ENCODE results near the gene ATP2B3.

Gene ATP2B3

DNA sequence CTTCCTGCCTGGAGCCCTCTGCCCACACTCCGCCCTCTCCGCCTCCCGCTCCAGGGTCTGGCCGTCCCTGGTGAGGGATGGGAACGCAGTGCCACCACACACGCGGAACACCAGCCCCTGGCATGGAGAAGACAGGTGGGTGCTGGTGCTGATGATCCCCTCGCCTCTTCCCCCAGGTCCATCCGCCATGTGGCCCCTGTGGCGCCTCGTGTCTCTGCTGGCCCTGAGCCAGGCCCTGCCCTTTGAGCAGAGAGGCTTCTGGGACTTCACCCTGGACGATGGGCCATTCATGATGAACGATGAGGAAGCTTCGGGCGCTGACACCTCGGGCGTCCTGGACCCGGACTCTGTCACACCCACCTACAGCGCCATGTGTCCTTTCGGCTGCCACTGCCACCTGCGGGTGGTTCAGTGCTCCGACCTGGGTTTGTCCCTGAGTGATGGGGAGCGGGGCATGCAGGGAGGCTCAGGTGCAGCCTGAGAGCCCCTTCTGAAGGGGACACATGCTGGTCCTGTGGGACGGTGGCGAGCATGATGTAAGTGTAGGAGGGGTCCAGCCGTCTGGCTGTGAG is 12.9 kb upstream of the ATP2B3 start:
- no peak for DNase-seq (ENCODE audit: insufficient read length, low spot score)
- TF ChIP-seq SPI1 (IDR thresholded peaks at IDR 0.05; ENCODE audit: low read depth, low read length): no peak
- TF ChIP-seq POLR2A (IDR thresholded peaks at IDR 0.05; ENCODE audit: low read depth, low read length): no peak
- no peak for TF ChIP-seq TAF1 (IDR thresholded peaks at IDR 0.05; ENCODE audit: low read depth, low read length)
- no peak for TF ChIP-seq PAX5 (IDR thresholded peaks at IDR 0.05; ENCODE audit: insufficient read depth, low read length, severe bottlenecking)
- no peak for TF ChIP-seq POU2F2 (IDR thresholded peaks at IDR 0.05; ENCODE audit: low read depth, low read length)
- TF ChIP-seq POLR2AphosphoS5 (IDR thresholded peaks at IDR 0.05; ENCODE audit: low read depth, low read length): no peak
- FAIRE-seq: no peak

DNA sequence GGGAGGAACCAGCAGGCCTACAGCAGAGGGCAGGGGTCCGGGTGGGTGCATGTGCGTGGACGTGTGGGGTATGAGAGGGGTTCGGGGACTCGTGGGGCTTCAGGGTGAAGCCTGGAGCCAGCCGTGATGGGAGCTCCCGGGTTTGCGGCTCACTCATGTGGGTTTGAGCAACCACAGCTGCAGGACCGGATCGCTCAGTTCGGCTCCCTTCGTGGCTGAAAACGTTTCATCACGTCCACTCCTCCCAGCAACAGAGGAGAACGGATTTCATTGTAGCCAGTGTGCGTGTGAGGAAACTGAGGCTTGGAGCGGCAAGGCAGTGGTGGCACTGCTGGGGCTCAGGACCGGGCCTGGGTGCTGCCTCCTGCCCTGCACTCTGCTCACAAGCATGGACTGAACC is 12.1 kb upstream of the ATP2B3 start:
- FAIRE-seq: no peak
- no peak for DNase-seq (ENCODE audit: insufficient read length, low spot score)
- no peak for TF ChIP-seq PAX5 (IDR thresholded peaks at IDR 0.05; ENCODE audit: insufficient read depth, low read length, severe bottlenecking)
- TF ChIP-seq POLR2AphosphoS5 (IDR thresholded peaks at IDR 0.05; ENCODE audit: low read depth, low read length): no peak
- no peak for TF ChIP-seq POU2F2 (IDR thresholded peaks at IDR 0.05; ENCODE audit: low read depth, low read length)
- TF ChIP-seq SPI1 (IDR thresholded peaks at IDR 0.05; ENCODE audit: low read depth, low read length): no peak
- no peak for TF ChIP-seq TAF1 (IDR thresholded peaks at IDR 0.05; ENCODE audit: low read depth, low read length)
- no peak for TF ChIP-seq POLR2A (IDR thresholded peaks at IDR 0.05; ENCODE audit: low read depth, low read length)

DNA sequence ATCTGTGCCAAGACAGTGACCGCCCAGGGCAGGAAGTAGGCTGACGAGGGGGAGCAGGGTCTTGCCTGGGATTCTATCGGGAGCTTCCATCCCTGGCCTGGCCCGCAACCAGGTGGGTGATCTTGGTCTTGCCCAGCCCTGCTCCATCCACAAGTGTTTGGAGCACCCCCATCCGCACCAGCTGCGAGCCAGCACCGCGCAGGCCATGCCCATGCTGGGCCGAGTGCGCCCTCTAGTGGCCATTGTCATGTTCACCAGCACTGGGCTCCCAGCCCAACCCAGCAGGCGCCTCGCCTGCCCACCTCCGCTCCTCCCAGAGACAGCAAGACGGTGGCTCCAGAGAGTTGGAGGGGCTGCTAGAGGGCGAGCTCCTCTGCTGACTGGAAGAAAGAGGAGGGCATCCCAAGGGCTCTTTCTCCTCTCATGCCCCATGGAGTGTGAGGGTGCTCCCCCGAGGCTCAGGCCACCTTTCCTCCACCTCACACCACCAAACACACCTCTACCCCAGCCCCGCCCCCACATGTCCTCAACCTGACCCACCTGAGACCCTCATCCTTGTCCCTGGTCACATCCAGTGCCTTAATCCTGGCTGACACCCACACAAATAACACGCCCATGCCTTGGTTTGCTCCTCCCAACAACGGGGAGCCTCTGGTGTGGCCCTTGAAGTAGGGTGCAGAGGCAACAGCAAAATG is 9.8 kb upstream of the ATP2B3 start:
- DNase-seq (ENCODE audit: insufficient read length, low spot score): peak; percentile 95
- FAIRE-seq: peak; percentile 100
- TF ChIP-seq PAX5 (IDR thresholded peaks at IDR 0.05; ENCODE audit: insufficient read depth, low read length, severe bottlenecking) (no peak), POLR2A (IDR thresholded peaks at IDR 0.05; ENCODE audit: low read depth, low read length) (no peak), TAF1 (IDR thresholded peaks at IDR 0.05; ENCODE audit: low read depth, low read length) (no peak), POLR2AphosphoS5 (IDR thresholded peaks at IDR 0.05; ENCODE audit: low read depth, low read length) (no peak), SPI1 (IDR thresholded peaks at IDR 0.05; ENCODE audit: low read depth, low read length) (no peak), POU2F2 (IDR thresholded peaks at IDR 0.05; ENCODE audit: low read depth, low read length) (no peak)

DNA sequence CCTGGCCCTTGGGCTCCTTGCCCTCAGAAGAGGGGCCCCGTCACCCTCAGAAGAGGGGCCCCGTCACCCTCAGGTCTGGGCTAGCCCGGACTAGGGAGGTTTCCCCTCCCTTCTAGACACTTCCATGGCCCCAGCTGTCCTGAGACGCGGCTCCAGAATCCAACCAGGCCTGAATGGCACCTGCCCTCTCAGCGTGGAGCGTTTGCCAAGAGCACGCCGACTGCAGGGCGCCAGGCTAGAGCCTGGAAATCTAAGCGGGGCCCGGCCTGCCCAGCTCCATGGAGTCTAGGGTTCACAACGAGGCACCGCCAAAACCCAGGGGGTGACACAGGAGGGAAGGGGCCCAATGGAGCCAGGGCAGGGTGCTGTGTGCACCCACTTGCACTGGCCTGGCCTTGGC is 7.8 kb upstream of the ATP2B3 start:
- FAIRE-seq (no peak), DNase-seq (ENCODE audit: insufficient read length, low spot score) (no peak)
- TF ChIP-seq PAX5 (IDR thresholded peaks at IDR 0.05; ENCODE audit: insufficient read depth, low read length, severe bottlenecking) (no peak), POLR2A (IDR thresholded peaks at IDR 0.05; ENCODE audit: low read depth, low read length) (no peak), POU2F2 (IDR thresholded peaks at IDR 0.05; ENCODE audit: low read depth, low read length) (no peak), SPI1 (IDR thresholded peaks at IDR 0.05; ENCODE audit: low read depth, low read length) (no peak), TAF1 (IDR thresholded peaks at IDR 0.05; ENCODE audit: low read depth, low read length) (no peak)

DNA sequence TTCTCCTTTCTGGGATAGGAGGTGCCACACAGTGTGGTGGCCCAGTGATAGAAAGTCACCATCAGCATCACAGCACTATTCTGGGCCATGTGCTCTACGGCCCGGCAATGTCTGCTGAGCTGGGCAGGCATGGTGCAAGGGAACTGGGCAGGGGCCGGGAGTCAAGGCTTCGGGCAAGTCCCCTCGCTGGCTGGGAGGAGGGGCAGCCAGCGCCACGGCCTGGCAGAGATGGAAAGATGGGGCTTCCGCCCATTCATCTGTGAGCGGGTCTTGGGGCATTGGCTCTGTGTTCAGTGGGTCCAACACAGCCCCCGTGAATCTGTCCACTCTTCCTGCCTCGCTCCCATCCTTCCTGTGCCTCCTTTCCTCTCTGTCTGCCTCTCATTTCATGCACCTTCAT is 7.1 kb upstream of the ATP2B3 start:
- TF ChIP-seq TAF1 (IDR thresholded peaks at IDR 0.05; ENCODE audit: low read depth, low read length) (no peak), POU2F2 (IDR thresholded peaks at IDR 0.05; ENCODE audit: low read depth, low read length) (no peak), SPI1 (IDR thresholded peaks at IDR 0.05; ENCODE audit: low read depth, low read length) (no peak), POLR2AphosphoS5 (IDR thresholded peaks at IDR 0.05; ENCODE audit: low read depth, low read length) (no peak), POLR2A (IDR thresholded peaks at IDR 0.05; ENCODE audit: low read depth, low read length) (no peak), PAX5 (IDR thresholded peaks at IDR 0.05; ENCODE audit: insufficient read depth, low read length, severe bottlenecking) (no peak)
- FAIRE-seq: no peak
- DNase-seq (ENCODE audit: insufficient read length, low spot score): no peak

DNA sequence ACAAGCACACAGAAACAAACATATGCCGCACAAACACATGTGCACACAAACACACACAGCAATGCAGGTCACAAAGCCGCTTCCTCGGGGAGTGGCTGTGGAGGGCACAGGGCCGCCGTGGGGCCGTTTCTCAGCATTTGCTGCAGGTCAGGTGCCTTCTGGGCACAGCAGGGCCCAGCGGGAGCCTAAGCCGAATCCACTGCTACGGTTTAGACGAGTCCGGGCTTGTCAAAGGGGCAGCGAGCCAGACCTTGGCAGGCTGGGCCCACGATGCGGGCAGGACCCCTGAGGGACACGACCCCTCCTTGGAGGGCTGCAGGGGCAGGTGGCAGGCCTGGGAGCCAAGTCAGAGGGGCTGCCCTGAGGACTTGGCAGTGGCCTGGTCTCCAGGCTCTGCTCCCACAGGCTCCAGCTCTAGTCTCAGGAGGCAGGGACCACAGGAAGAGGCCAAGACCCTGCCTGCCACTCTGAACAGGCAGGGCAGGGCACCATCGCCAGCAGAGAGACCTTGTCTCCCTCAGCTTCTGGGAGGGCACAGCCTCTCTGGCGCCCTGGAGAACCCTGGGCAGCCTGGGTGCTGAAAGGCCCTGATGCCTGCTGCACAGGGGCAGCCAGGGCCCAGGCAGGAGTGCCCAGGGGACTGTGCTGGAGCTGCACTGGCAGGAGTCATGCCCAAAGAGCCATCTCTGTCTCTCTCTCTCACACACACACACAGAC is 5.5 kb upstream of the ATP2B3 start:
- DNase-seq (ENCODE audit: insufficient read length, low spot score) (no peak), FAIRE-seq (no peak)
- TF ChIP-seq POLR2A (IDR thresholded peaks at IDR 0.05; ENCODE audit: low read depth, low read length): no peak

DNA sequence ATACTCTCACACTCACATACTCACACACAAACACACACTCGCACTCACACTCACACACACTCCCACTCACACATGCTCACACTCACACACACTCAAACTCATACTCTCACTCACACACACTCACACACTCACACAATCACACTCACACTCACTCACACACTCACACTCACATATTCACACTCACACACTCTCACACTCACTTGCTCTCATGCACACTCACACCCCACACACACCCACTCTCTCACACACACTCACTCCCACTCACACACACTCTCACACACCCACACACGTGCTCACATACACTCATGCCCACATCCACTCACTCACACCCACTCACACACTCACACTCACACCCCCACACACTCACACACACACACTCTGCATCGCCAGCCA is 4.9 kb upstream of the ATP2B3 start:
- TF ChIP-seq TAF1 (IDR thresholded peaks at IDR 0.05; ENCODE audit: low read depth, low read length) (no peak), SPI1 (IDR thresholded peaks at IDR 0.05; ENCODE audit: low read depth, low read length) (no peak), POLR2AphosphoS5 (IDR thresholded peaks at IDR 0.05; ENCODE audit: low read depth, low read length) (no peak), POU2F2 (IDR thresholded peaks at IDR 0.05; ENCODE audit: low read depth, low read length) (no peak), PAX5 (IDR thresholded peaks at IDR 0.05; ENCODE audit: insufficient read depth, low read length, severe bottlenecking) (no peak)
- DNase-seq (ENCODE audit: insufficient read length, low spot score) (no peak), FAIRE-seq (peak; percentile 89)

DNA sequence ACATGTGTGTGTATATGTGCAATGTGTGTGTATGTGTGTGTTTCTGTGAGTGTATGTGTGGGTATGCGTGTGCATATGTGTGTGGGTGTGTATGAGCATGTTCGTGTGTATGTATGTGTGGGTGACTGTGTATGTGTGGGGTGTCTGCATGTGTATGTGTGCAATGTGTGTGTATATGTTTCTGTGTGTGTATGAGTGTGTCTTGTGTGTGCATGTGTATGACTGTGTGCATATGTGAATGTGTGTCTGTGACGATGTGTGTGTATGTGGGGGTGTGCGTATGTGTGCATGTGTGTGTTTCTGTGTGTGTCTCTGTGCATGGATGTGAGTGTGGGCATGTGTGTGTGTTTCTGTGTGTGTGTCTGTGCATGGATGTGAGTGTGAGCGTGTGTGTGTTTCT is 4.2 kb upstream of the ATP2B3 start:
- TF ChIP-seq POU2F2 (IDR thresholded peaks at IDR 0.05; ENCODE audit: low read depth, low read length): no peak
- TF ChIP-seq POLR2AphosphoS5 (IDR thresholded peaks at IDR 0.05; ENCODE audit: low read depth, low read length): no peak
- TF ChIP-seq TAF1 (IDR thresholded peaks at IDR 0.05; ENCODE audit: low read depth, low read length): no peak
- TF ChIP-seq SPI1 (IDR thresholded peaks at IDR 0.05; ENCODE audit: low read depth, low read length): no peak
- DNase-seq (ENCODE audit: insufficient read length, low spot score): no peak
- FAIRE-seq: no peak

DNA sequence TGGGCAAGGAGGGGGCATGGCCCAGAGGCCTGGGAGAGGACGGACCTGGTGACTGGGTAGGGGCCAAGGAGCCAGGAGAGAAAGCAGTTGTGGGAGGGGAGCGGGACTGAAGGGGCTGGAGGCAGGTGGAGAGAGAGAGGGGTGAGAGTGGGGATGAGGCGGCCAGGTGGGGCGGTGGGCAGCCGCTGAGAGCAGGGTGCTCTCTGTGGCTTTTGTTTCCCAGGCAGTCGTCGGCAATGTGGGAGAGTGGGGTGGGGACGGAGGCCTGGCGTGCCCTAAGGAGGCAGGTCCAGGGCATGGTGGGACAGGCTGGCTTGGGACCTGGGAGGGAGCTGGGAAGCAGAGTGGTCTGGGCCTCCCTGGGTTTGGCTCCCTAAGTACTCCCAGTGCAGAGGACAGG is 3.2 kb upstream of the ATP2B3 start:
- TF ChIP-seq TAF1 (IDR thresholded peaks at IDR 0.05; ENCODE audit: low read depth, low read length): no peak
- TF ChIP-seq PAX5 (IDR thresholded peaks at IDR 0.05; ENCODE audit: insufficient read depth, low read length, severe bottlenecking): no peak
- TF ChIP-seq POLR2AphosphoS5 (IDR thresholded peaks at IDR 0.05; ENCODE audit: low read depth, low read length): no peak
- TF ChIP-seq POLR2A (IDR thresholded peaks at IDR 0.05; ENCODE audit: low read depth, low read length): no peak
- TF ChIP-seq POU2F2 (IDR thresholded peaks at IDR 0.05; ENCODE audit: low read depth, low read length): no peak
- no peak for TF ChIP-seq SPI1 (IDR thresholded peaks at IDR 0.05; ENCODE audit: low read depth, low read length)
- no peak for DNase-seq (ENCODE audit: insufficient read length, low spot score)
- FAIRE-seq: no peak

DNA sequence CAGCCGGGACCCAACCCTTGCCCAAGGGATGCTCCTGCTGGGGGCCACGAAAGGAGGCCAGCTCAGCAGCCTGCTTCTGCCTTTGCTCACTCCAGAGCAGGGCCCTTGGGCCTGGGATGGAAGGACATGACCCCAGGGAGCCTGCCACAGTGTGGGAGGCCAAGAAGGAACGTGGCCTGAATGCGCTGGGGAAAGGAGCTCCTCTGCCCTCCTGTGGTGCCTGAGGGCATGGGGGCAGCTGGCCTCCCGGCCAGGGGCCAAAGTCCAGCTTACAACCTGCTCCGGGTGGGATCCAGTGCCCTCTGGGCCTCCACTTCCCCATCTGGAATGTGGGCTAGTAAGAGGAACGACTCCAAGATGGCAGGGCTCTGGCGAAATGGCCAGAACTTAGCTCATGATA is 2.0 kb upstream of the ATP2B3 start:
- no peak for TF ChIP-seq POLR2A (IDR thresholded peaks at IDR 0.05; ENCODE audit: low read depth, low read length)
- TF ChIP-seq SPI1 (IDR thresholded peaks at IDR 0.05; ENCODE audit: low read depth, low read length): no peak
- no peak for TF ChIP-seq POU2F2 (IDR thresholded peaks at IDR 0.05; ENCODE audit: low read depth, low read length)
- TF ChIP-seq PAX5 (IDR thresholded peaks at IDR 0.05; ENCODE audit: insufficient read depth, low read length, severe bottlenecking): no peak
- TF ChIP-seq POLR2AphosphoS5 (IDR thresholded peaks at IDR 0.05; ENCODE audit: low read depth, low read length): no peak
- no peak for TF ChIP-seq TAF1 (IDR thresholded peaks at IDR 0.05; ENCODE audit: low read depth, low read length)
- DNase-seq (ENCODE audit: insufficient read length, low spot score): no peak
- no peak for FAIRE-seq
